GM18507 (cell line): ENCODE measurements around the gene METTL6.
"Not testable (repeated sequence)": the region's sequence is repeated elsewhere in the genome, so short reads cannot be mapped to it uniquely, and the experiment has no call there.

Experiments used
- DNase-seq: peaks from one replicate; pipeline ENCODE4 v3.0.0; 2011; ENCODE audit warnings: low read depth; ENCODE audit not compliant: insufficient read length; ENCODE audit errors: extremely low spot score
- FAIRE-seq: peaks from 2 replicates; lab custom pipeline; 2011; peaks lifted over from hg19 to GRCh38; lab: Jason Lieb, UNC

The METTL6 gene, protein sequence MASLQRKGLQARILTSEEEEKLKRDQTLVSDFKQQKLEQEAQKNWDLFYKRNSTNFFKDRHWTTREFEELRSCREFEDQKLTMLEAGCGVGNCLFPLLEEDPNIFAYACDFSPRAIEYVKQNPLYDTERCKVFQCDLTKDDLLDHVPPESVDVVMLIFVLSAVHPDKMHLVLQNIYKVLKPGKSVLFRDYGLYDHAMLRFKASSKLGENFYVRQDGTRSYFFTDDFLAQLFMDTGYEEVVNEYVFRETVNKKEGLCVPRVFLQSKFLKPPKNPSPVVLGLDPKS

GRCh38 chr3:15427182-15427880, at the start of gene METTL6, which contains the start of gene EAF1:
Gene METTL6 (minus strand): TSS chr3:15427544. CDS start chr3:15426511, 1,033 bp downstream.
Gene EAF1 (plus strand): TSS chr3:15427598. CDS start chr3:15427780, 182 bp downstream.
- peak; percentile 89 for DNase-seq
- peak; percentile 88 for FAIRE-seq

- no peak for DNase-seq
- FAIRE-seq, result no peak
These were observed 49.0 kb upstream of the METTL6 start for GRCh38 chr3:15476378-15476777.

DNA sequence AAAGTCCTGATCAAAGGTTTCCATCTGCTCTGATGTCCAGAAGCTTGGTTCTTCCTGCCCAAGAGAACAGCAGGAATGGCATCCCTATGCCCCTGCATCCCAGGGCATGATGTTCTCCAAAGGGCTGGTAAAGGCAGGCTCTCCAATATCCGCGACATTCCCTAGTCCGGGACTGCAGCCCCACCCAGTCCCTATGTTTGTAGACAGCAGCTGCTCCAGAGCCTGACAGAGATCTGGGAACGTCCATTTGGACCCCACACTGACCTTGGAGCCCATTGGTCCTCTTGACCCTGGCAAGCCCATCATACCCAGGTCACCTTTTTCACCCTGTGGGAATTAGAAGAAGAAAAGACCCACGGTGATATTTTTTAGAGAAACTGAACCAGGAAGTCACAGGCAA, 47.8 kb upstream of the METTL6 start:
- no peak for DNase-seq
- no peak for FAIRE-seq

DNA sequence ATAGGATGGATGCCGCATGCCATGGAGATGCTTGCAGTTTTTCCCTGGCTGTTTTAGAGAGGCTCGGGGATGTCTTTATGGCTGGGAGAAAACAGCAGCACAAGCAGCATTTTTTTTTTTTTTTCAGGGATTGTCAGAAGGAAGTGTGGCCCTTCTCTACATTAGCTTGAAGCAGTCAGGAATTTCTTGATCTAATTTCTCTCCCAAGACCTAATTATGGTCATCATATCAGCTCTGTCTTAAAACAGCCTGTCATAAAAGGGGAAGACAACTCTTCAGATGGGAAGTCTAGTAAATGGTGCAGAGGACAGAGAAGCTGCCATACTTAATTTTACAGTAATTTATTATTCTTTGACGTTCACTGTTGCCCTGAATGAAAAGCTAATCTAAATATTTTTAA, 44.5 kb upstream of the METTL6 start:
- DNase-seq (no peak), FAIRE-seq (no peak)

GRCh38 chr3:15470849-15471248, 43.5 kb upstream of the METTL6 start:
- DNase-seq (no peak), FAIRE-seq (no peak)

GRCh38 chr3:15470261-15470660, 42.9 kb upstream of the METTL6 start:
- FAIRE-seq, result no peak
- no peak for DNase-seq

DNA sequence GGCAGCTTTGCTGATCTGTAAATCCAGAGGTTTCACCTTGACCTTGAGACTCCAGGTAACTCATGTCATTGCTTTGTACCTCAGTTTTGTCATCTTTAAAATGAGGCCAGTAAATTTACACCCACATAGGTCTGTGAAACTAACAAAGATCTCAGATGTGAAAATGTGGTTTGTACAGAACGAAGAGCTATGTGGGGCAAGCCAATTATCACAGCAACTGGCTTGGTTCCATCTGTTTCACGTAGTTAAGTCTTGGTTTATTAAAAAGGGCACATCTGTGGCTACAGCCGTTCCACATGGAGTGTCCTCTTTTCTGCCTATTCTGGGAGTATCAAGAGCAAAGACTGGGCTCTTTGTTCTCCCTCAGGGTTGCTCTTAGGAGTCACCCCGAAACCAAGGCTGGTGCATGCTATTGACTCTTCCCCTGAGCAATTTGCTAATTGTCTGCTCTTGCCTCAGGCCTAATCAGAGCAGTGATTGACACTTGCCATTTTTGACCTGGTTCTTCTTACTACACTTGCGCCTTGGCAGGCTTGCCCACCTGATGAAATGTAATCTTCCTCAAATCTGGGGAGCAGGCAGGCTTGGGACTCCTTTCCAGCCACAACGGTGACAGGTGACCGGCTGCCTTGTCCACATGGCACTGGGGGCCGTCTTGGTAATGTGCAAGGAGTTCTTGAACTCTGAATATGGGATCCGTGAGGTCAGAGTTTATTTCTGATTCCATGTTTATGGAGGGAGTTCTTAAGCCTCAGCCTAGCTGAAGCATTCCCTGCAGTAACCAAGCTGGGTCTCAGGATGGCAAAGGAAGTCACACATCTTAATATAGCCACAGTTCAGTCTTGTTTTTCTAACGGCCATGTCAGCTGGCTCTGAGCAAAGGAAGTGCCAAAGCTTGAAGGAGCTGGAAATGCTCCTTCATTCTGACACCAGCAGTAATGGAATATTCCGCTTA, 40.2 kb upstream of the METTL6 start:
- FAIRE-seq (peak; percentile 76), DNase-seq (no peak)

DNA sequence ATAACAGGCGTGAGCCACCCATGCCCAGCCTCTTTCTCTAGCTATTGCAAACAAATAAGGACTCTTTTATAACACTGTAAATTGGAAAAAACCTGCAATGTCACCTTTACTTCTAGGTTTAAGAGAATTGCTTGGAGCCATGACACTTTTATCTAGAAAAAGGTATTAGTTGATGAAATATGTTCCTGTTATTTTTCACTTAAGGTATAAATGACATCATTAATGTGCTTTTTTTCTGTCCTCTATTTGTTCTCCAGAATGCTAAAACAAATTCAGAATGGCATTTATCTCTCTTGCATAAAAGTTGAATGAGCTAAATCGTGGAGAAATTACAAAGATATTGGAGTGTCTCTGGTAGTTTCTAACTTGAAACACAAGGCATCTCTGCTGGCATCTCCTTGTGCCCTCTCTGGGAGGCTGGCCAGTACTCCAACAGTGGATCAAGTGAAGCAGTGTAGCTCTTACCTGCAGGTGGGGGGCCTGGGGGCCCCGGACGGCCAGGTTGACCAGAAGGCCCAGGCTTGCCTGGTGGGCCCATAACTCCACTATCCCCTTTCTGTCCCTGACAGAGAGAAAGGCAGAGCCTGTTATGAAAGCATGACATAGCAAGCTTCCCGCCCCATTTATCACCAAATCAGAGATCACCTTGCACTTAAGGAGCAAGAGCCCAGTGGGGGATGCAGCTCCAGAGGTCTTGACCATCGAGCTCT, 38.7 kb upstream of the METTL6 start:
- no peak for DNase-seq
- no peak for FAIRE-seq

DNA sequence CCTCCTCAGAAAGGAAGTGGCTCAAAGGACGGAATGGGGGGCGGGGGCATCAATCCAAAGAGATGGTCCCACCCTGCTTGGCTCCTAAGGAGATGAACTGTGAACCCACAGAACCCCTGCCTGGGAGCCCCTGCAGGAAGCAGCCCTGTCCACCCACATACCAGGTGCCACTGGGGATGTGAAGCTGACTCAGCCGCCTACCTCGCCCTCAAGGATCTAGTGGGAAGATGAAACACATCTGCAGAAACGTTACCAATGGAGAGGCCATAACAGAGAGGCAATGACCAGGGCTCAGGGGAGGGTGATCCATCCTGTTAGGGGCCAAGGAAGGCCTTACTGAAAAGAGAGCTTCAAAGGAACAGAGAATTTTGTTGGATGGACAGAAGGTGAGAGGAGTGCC, 35.1 kb upstream of the METTL6 start:
- DNase-seq (no peak), FAIRE-seq (no peak)

- DNase-seq (no peak), FAIRE-seq (peak; percentile 9)
These were observed 33.7 kb upstream of the METTL6 start for GRCh38 chr3:15460891-15461531.

DNA sequence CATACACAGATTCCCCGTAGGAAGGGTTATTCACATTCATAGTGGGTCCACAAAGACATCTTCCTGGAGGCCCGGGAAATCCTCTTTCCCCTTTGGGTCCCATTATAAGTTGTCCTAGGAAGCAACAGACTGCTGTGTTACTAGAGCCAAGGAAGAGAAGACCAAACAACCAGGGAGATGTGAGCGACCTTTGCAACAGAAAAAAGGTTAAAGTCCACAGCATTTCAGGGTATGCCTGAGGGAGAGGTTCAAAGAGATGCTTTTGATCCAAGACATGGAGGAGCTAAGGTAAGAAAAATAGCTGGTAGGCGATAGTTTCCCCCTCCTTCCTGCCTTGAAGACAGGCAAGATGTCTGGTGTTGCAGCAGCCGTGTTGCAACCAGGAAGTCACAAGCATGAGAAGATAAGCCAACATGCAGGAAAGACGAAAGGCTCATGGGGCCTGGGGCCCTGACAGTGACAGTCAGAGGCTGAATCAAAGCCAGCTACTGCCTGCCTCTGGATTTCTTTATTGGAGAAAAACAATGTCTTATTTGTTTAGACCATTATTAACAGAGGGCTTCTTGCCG, 31.0 kb upstream of the METTL6 start:
- no peak for DNase-seq
- FAIRE-seq, result no peak

DNA sequence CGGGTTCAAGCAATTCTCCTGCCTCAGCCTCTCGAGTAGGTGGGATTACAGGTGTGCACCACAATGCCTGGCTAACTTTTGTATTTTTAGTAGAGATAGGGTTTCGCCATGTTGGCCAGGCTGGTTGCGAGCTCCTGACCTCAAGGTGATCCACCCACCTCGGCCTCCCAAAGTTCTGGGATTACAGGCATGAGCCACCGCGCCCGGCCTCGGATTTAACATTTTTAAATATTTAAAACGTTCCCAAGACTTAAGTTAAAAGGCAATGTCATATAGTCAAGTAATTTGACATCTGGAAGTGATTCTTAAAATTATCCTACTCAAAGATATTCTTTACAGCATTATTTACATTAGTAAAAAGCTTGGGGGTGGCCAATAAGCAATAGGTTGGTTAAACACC, 29.6 kb upstream of the METTL6 start:
- not testable (repeated sequence) for FAIRE-seq, DNase-seq

- DNase-seq, result no peak
- no peak for FAIRE-seq
These were observed 29.0 kb upstream of the METTL6 start for GRCh38 chr3:15456321-15456720.

- no peak for DNase-seq
- FAIRE-seq, result no peak
These were observed 28.4 kb upstream of the METTL6 start for GRCh38 chr3:15455756-15456155.

- DNase-seq (no peak), FAIRE-seq (no peak)
These were observed 27.6 kb upstream of the METTL6 start for GRCh38 chr3:15454965-15455364.

GRCh38 chr3:15453991-15454625, 26.8 kb upstream of the METTL6 start:
- FAIRE-seq (no peak), DNase-seq (no peak)

DNA sequence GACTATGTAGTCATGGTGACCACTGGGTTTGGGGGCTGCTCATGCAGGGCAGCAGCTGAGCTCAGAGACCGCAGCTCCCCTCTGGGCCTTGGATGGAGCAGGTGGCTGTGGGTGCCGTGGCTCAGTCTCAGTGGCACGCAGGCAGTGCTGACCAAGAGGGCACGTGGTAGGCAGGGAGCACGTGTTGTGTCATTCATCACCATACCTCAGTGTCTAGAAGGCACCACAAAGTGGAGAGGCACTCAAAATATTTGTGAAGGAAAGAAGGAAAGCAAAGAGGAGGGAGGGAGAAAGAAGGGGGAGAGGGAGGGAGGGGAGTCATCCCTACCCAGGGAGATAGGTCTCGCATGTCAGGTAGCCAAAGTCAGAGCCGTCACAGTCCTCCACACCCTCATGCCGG, 26.2 kb upstream of the METTL6 start:
- DNase-seq (no peak), FAIRE-seq (no peak)

DNA sequence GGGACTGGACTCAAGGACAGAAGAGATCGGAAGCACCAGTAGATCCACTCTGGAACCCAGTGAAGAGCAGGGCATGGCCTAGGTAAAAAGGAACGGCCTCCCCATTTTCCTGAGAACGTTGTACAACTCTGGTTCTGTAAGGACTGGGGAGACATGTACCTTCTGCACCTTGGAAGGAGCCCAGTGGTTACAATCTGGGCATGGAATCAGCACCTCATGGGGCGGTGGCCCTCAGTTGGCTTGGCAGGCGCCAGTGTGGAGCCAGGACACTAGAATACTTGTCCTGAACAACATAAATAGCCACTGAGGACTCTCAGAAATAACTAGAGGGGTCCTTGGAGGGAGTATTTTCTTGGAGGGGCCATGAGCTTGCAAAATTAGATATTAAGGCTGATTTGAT, 25.6 kb upstream of the METTL6 start:
- FAIRE-seq (no peak), DNase-seq (no peak)
